Vagina (tissue), 2 donors: ENCODE measurements around the gene RGS3. TPM values are rescaled to one million over a fixed set of nuclear protein-coding genes. Genes with fewer than 3 reads are reported as not detected.

Experiments used
- DNase-seq, 2 donors: peaks; one replicate each; pipeline ENCODE4 v3.0.0-alpha.2; 2017; ENCODE audit errors: extremely low spot score in 2 of 2
- H3K27ac ChIP-seq: fragments of 200-600 bp; sonication (generic); one replicate; pipeline ENCODE4 v1.5.1; 2019
- H3K27me3 ChIP-seq: fragments of 200-600 bp; sonication (generic); one replicate; pipeline ENCODE4 v1.5.1; 2019
- H3K36me3 ChIP-seq, 2 donors: fragments of 200-600 bp; sonication (generic); one replicate each; pipeline ENCODE4 v1.5.1; 2017 to 2019
- H3K4me1 ChIP-seq: fragments of 200-600 bp; sonication (generic); one replicate; pipeline ENCODE4 v1.5.1; 2019
- H3K4me3 ChIP-seq, 2 donors: fragments of 200-600 bp; sonication (generic); 1 replicate in 1 of 2; 2 replicates in 1 of 2; pipeline ENCODE4 v1.5.1; 2016 to 2019
- H3K9me3 ChIP-seq: fragments of 200-600 bp; sonication (generic); one replicate; pipeline ENCODE4 v1.5.1; 2019
- CTCF ChIP-seq, 3 experiments: fragments of 450-650 bp in 2 of 3; fragments of 200-600 bp in 1 of 3; sonication (generic) in 1 of 3; IDR thresholded peaks; one replicate each; pipeline ENCODE4 v1.5.1; 2017 to 2019; ENCODE audit warnings: antibody characterized with exemption in 3 of 3, mild to moderate bottlenecking in 2 of 3, moderate library complexity in 2 of 3
- POLR2A ChIP-seq, 2 donors: fragments of 450-650 bp; IDR thresholded peaks; one replicate each; pipeline ENCODE4 v1.6.1; 2017; ENCODE audit warnings: antibody characterized with exemption in 2 of 2, mild to moderate bottlenecking in 2 of 2, moderate library complexity in 2 of 2
- POLR2AphosphoS5 ChIP-seq, 2 donors: sonication (generic); formaldehyde crosslinking; IDR thresholded peaks; one replicate each; pipeline ENCODE4 v1.9.0; 2017; ENCODE audit warnings: antibody characterized with exemption in 2 of 2, mild to moderate bottlenecking in 2 of 2, low read depth in 1 of 2; ENCODE audit not compliant: insufficient read depth in 1 of 2
- intact Hi-C: fragments of 100-400 bp; cut with DNase I; formaldehyde crosslinking; loops from one replicate; pipeline ENCODE4 v1.15.1; 2023
- total RNA-seq: library from RNA; depleted of rRNA; stranded (reverse); fragments of >200 nt; gene quantifications from one replicate; pipeline ENCODE4 v1.2.3, GENCODE V29; 2016

RGS3 gene
- total RNA-seq, 1 donor from 2014 or later: 27.0 TPM

- H3K4me3 ChIP-seq: peak overlapping the region in 1 of 2 donors; percentile 3
- intact Hi-C loops: no loop called here
Measured at GRCh38 chr9:113620377-113621161, 157.0 kb downstream of the RGS3 start.

GRCh38 chr9:113621309-113621791, 157.8 kb downstream of the RGS3 start:
- peaks cover 38% of the 10 kb centered on the region for H3K4me1 ChIP-seq
- peak overlapping the region; percentile 90 for H3K27ac ChIP-seq
- peak overlapping the region in 1 of 2 donors; percentile 3 for H3K4me3 ChIP-seq
- intact Hi-C loops: no loop called here
- no peak for TF ChIP-seq POLR2A (IDR thresholded peaks at IDR 0.05)
- TF ChIP-seq POLR2AphosphoS5 (IDR thresholded peaks at IDR 0.05; ENCODE audit: insufficient read depth in 1 of 2, low read depth in 1 of 2): peak; percentile 53 to 62
- no peak for TF ChIP-seq CTCF (IDR thresholded peaks at IDR 0.05)
- DNase-seq: peak in 1 of 2 donors; percentile 87
- H3K27me3 ChIP-seq: no peaks in the 10 kb centered on the region
- no peaks in the 10 kb centered on the region for H3K36me3 ChIP-seq
- no peaks in the 10 kb centered on the region for H3K9me3 ChIP-seq

More at GRCh38 chr9:113620377-113621161, 157.0 kb downstream of the RGS3 start:
- Histone ChIP-seq H3K9me3 (no peaks in the 10 kb centered on the region), H3K4me1 (peaks cover 46% of the 10 kb centered on the region), H3K27ac (peak overlapping the region; percentile 90), H3K36me3 (no peaks in the 10 kb centered on the region), H3K27me3 (no peaks in the 10 kb centered on the region)
- TF ChIP-seq POLR2AphosphoS5 (IDR thresholded peaks at IDR 0.05; ENCODE audit: insufficient read depth in 1 of 2, low read depth in 1 of 2) (peak; percentile 48 to 59), POLR2A (IDR thresholded peaks at IDR 0.05) (no peak), CTCF (IDR thresholded peaks at IDR 0.05) (no peak)
- DNase-seq: peak in 1 of 2 donors; percentile 89

- no peaks in the 10 kb centered on the region for H3K36me3 ChIP-seq
- no peak for DNase-seq
- H3K27ac ChIP-seq: peak overlapping the region; percentile 90
- peaks cover 32% of the 10 kb centered on the region for H3K4me1 ChIP-seq
- H3K9me3 ChIP-seq: no peaks in the 10 kb centered on the region
- intact Hi-C loops: no loop called here
- no peaks in the 10 kb centered on the region for H3K27me3 ChIP-seq
- no peak overlapping the region for H3K4me3 ChIP-seq
- TF ChIP-seq POLR2AphosphoS5 (IDR thresholded peaks at IDR 0.05; ENCODE audit: insufficient read depth in 1 of 2, low read depth in 1 of 2) (no peak), POLR2A (IDR thresholded peaks at IDR 0.05) (no peak), CTCF (IDR thresholded peaks at IDR 0.05) (no peak)
Measured at GRCh38 chr9:113621980-113622379, 158.5 kb downstream of the RGS3 start.

GRCh38 chr9:113622600-113623400, 159.3 kb downstream of the RGS3 start:
- peaks cover 27% of the 10 kb centered on the region for H3K4me1 ChIP-seq
- no peak overlapping the region for H3K27ac ChIP-seq
- no peak for DNase-seq
- H3K4me3 ChIP-seq: no peak overlapping the region
- no peaks in the 10 kb centered on the region for H3K9me3 ChIP-seq
- H3K27me3 ChIP-seq: no peaks in the 10 kb centered on the region
- TF ChIP-seq POLR2AphosphoS5 (IDR thresholded peaks at IDR 0.05; ENCODE audit: insufficient read depth in 1 of 2, low read depth in 1 of 2) (no peak), POLR2A (IDR thresholded peaks at IDR 0.05) (no peak), CTCF (IDR thresholded peaks at IDR 0.05) (no peak)
- intact Hi-C loops: no loop called here
- H3K36me3 ChIP-seq: no peaks in the 10 kb centered on the region
